Stimulated activated CD4-positive, alpha-beta T cell treated with anti-CD3 and anti-CD28 coated beads, Interleukin-12 subunit alpha, Interleukin-12 subunit beta, amount 100 ng/mL, for 24 hours (primary cell): Measurements from ENCODE around the gene BCS1L.
A peak's percentile ranks its signal among the peaks of the same experiment; 100 is the strongest.

Experiments
- DNase-seq, 2 experiments: peaks; one replicate each; pipeline ENCODE4 v3.0.0-alpha.2; 2020; ENCODE audit warnings: low read depth in 2 of 2

The BCS1L gene

DNA sequence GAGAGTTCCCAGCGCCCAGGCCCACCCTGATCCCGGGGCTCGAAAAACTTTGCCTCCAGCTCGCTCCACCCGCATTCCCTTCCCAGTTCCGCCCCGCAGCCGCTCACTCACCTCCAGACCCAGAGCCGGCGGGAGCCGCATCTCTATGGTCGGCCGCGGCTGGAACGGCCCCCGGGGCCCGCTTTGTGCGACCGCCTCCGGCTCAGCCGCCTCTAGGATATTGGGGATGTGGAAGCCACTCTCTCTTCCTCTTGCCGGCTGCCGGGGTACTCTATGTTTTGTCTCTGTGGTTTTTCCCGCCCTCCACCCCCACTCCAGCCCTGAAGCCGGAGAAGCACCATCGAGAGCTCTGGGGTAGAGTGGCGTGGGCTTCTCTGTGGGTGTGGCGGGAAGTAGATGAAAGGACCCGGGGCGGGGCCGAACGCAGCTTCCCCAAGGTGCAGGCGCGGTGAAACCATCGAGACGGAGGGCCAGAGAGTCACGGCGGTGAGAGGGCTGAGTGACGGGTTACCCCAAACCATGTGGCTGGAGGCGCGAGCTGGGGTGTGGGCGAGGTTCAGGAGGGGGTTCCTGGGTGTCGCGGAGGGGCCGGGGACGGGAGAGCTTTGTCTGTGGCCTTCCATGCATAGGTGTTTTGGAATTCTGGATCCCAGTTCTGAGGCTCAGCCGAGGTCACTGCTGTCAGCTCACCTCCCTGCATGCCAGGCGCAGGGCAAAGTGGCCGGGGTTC, at the start of gene BCS1L, which contains the start of gene ZNF142:
Gene BCS1L, plus strand, starts transcription at position 426 of the 730 bp plus-strand sequence. CDS start 1,305 bp downstream, outside the sequence.
Gene ZNF142, minus strand, starts transcription at position 366 of the 730 bp plus-strand sequence. CDS start 3,194 bp downstream, outside the sequence.
- peak; percentile 92 to 96 for DNase-seq

GRCh38 chr2:218615868-218616315, 43.6 kb upstream of the BCS1L start:
- DNase-seq, result no peak

DNA sequence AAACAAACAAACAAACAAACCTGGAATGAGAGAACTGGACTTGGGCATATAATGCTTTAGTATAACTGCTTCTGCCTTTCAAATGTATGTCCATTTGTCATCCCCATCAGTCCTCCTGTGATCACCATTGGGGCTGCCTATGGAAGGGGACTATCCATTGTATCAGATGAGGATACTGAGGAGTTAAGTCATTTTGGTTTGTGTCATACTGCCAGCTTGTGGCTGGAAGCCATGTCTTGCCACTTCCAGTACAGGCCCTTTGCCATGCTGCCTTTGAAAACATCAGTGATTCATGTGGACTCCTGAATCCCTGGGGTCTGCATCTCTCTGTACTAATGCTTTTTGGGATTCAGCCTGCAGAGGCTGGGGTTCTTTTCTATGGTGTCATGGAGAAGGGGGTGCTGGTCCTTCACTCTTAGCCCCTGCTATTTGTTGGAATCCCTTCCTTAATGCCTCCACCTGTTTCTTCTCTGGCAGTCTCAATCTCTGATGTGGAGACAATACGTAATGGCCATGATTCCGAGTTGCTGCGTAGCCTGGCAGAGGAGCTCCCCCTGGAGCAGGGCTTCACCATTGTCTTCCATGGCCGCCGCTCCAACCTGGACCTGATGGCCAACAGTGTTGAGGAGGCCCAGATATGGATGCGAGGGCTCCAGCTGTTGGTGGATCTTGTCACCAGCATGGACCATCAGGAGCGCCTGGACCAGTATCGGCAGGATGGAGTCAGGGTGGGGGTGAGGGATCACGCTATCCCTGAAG, 41.2 kb upstream of the BCS1L start:
- no peak for DNase-seq

DNA sequence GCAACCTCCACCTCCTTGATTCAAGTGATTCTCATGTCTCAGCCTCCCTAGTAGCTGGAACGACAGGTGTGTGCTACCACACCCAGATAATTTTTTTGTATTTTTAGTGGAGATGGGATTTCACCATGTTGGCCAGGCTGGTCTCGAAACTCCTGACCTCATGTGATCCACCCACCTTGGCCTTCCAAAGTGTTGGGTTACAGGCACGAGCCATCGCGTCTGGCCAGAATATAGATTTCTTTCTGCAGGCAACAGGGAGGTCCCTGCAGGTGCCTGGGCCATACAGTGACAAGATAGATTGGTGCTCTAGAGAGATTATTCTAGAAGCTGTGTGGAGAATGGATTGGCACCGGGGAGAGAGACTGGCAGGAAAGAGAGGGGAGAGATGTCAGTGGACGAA, 38.5 kb upstream of the BCS1L start:
- no peak for DNase-seq

GRCh38 chr2:218622606-218623365, 36.7 kb upstream of the BCS1L start:
- DNase-seq, result no peak

DNA sequence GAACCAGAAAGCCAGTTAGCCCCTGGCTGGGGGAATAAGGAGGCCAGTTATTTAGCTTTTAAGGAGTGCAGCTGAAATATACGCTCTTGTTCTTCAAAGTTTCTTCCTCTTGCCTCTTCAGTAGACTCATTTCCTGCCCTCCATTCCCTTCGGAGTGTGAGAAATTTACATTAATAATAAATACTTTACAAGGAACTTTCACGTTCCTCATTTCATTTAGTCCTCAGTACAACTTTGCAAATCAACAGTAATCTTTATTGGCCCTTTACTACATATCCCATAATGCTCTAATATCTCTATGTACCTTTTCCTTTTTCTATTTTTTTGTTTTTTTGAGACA, 36.1 kb upstream of the BCS1L start:
- no peak for DNase-seq

GRCh38 chr2:218626369-218626768, 33.1 kb upstream of the BCS1L start:
- DNase-seq, result no peak

DNA sequence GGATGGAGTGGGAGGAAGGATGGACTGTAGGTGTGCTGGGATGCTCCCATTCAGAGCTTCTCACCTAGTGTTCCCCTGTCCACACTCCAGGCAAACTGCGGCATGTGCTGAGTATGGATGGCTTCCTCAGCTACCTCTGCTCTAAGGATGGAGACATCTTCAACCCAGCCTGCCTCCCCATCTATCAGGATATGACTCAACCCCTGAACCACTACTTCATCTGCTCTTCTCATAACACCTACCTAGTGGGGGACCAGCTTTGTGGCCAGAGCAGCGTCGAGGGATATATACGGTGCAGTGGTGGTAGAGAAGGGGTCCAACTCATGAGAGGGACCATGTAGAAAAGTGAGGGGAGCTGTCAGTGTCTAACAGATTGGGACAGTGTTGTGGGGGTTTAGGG, 31.5 kb upstream of the BCS1L start:
- no peak for DNase-seq

GRCh38 chr2:218631837-218632236, 27.6 kb upstream of the BCS1L start:
- no peak for DNase-seq

DNA sequence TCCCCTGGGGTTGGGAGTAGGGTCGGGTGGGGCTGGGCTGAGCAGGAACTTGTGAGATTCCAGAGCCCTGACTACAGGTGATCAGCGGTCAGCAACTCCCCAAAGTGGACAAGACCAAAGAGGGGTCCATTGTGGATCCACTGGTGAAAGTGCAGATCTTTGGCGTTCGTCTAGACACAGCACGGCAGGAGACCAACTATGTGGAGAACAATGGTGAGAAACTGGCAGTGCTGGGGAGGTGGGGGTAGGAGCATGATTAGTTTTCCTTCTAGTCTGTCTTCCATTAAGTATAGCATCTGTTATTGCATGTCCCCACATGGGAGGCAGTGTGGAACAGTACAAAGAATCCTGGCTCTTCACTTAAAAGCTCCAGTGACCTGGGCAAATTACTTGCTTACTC, 23.8 kb upstream of the BCS1L start:
- no peak for DNase-seq

DNA sequence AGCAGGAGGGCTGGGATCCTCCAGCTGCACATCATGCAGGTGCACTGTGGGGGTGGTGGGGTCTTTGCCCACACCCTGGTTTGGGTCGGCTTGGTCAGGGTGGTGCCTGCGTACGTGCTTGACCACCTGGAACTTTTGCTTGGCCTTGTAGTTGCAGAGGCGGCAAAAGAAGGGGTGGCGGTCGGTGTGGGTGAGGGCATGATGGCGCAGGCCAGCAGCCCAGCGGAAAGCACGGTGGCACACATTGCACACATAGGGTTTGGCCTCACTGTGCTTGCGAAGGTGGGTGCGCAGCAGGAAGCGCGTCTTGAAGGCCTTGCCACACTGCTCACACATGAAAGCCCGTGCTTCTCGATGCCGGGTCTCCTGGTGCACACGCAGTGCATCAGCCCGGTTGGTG, 21.1 kb upstream of the BCS1L start:
- no peak for DNase-seq

GRCh38 chr2:218642121-218642656, 17.3 kb upstream of the BCS1L start:
- no peak for DNase-seq

GRCh38 chr2:218642786-218643185, 16.7 kb upstream of the BCS1L start:
- no peak for DNase-seq

DNA sequence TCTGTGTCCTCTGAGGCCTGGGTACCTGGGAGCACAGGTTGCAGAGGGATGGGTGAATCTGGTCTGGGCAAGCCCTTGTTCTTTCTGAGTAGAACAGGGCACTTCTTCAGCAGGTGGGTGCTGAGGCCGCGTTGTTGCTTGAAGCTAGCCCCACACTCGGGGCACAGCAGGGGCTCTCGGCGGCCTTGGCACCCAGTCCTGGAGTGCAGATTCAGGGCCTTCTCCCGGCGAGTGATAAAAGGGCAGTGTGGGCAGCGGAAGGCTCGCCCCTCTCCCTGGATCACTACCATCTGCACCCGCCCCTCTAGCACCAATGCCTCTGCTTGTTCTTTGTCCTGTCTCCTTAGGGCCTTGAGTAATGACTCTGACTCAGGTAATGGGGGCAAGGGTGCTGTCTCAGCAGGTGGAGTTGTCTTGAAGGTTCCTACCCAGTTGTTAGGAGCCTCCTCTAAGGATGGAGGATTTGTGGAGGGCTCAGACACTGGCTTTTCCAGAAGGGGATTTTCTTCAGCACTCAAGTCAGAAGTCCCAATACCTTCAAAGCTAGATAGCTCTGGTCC, 15.7 kb upstream of the BCS1L start:
- no peak for DNase-seq

DNA sequence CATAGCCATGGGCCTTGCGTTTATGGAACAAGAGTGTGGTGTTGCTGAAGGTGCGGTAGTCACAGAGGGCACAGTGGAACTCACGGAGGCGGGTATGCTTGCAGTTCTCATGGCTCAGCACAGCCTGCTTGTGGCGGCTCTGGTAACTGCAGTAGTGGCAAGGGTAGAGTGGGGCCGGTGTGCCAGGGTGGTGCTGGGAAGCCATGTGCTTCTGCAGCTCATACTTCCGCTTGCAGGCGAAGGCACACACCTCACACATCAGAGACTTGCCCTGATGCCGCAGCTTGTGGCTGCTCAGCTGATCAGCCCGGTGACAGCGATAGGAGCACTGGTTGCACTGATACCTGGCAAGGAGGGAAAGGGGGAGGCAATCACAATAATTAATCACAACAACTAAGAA, 14.8 kb upstream of the BCS1L start:
- DNase-seq, result no peak

GRCh38 chr2:218645126-218645525, 14.4 kb upstream of the BCS1L start:
- no peak for DNase-seq

DNA sequence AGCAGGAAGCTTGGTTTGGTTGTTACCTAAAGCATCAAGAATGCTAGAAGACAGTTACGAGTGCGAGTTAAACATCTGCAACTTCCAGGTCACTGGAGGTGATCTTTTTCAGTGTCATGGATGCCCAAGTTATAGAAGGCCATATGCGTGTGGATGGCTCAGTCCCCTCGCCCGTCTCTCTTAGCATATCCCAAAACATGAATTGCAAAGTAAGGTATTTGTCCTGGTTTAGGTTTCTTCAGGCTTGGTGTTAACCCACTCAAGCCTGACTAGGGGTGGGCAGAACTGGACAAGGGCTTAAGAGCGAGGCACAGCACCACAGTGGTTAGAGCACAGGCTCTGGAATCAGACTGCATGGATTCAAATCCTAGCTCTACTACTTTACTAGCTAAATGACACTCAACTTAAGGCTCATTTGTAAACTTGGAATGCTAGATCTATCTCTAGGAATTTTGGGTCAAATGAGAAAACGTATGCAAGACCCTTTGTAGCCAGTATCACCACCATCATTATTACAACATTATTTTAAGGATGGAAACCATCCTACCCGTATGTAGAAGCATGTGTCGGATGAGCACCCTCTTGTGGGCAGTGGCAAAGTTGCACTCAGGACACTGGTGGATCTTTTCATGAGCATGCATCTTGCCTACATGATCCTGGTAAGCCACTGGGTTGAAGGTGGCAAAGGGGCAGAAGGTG, 11.2 kb upstream of the BCS1L start:
- DNase-seq, result peak in 1 of 2 experiments; percentile 48

DNA sequence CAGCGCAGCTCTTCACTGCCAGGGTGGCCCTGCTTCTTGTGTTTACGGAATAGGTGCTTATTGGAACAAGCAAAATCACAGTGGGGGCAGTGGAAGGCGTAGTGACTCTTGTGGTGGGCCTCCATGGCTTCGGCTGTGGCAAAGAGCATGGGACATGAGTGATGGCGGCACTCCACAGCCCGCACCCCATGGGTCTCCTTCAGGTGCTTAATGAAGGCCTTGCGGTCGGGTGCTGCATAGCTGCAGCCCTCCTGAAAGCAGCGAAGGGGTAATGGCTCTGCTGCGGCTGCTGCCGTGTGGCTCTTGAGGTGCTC, 10.7 kb upstream of the BCS1L start:
- no peak for DNase-seq

- DNase-seq, result no peak
Measured at GRCh38 chr2:218655751-218656150, 3.7 kb upstream of the BCS1L start.

- DNase-seq, result peak; percentile 19 to 38
Measured at GRCh38 chr2:218658671-218659257, 719 bp upstream of the BCS1L start.

GRCh38 chr2:218659988-218660358, 490 bp downstream of the BCS1L start:
- no peak for DNase-seq
